Natural killer cell (primary cell): Measurements from ENCODE around the gene KYNU. TPM values are rescaled to one million over a fixed set of nuclear protein-coding genes. Genes with fewer than 3 reads are reported as not detected.
"Not testable (repeated sequence)": the region's sequence is repeated elsewhere in the genome, so short reads cannot be mapped to it uniquely, and the experiment has no call there.

Experiments used
- ATAC-seq, 3 donors: fragments of 150-1000 bp in 2 of 3; fragments of 200-7000 bp in 1 of 3; cut with Tn5 transposase; 1 replicate in 1 of 3; 2 replicates in 2 of 3; pipeline ENCODE4 v1.10.0; 2021; ENCODE audit warnings: mild to moderate bottlenecking in 2 of 3, moderate library complexity in 2 of 3
- DNase-seq, 2 donors: peaks; one replicate each; pipeline versions ENCODE4 v3.0.0 to v3.0.0-alpha.2; 2013 to 2021; ENCODE audit warnings: mixed read lengths in 1 of 2
- H3K27ac ChIP-seq: one replicate; pipeline ENCODE4 v1.5.1; 2013; ENCODE audit warnings: mild to moderate bottlenecking, low read length
- H3K27me3 ChIP-seq: one replicate; pipeline ENCODE4 v1.6.1; 2013; ENCODE audit warnings: low read length; ENCODE audit not compliant: control insufficient read depth, insufficient read depth
- H3K36me3 ChIP-seq: one replicate; pipeline ENCODE4 v1.6.1; 2013; ENCODE audit warnings: low read length; ENCODE audit not compliant: control insufficient read depth, insufficient read depth
- H3K4me1 ChIP-seq: one replicate; pipeline ENCODE4 v1.6.1; 2013; ENCODE audit warnings: low read length; ENCODE audit not compliant: control insufficient read depth, insufficient read depth
- H3K4me3 ChIP-seq: one replicate; pipeline ENCODE4 v1.5.1; 2013; ENCODE audit warnings: low read length
- H3K9me3 ChIP-seq: one replicate; pipeline ENCODE4 v1.6.1; 2013; ENCODE audit warnings: low read length; ENCODE audit not compliant: control insufficient read depth, insufficient read depth
- H3K27ac Mint-ChIP-seq, 2 donors: one replicate each; pipeline ENCODE4 v1.8.0; 2022; ENCODE audit warnings: mild to moderate bottlenecking in 2 of 2, mixed read lengths in 2 of 2, moderate library complexity in 1 of 2
- H3K27me3 Mint-ChIP-seq, 2 donors: one replicate each; pipeline ENCODE4 v1.8.0; 2022; ENCODE audit warnings: low read depth in 2 of 2, mixed read lengths in 2 of 2
- H3K36me3 Mint-ChIP-seq: one replicate; pipeline ENCODE4 v1.8.0; 2022; ENCODE audit warnings: mixed read lengths
- H3K4me1 Mint-ChIP-seq, 2 donors: one replicate each; pipeline ENCODE4 v1.8.0; 2022; ENCODE audit warnings: mixed read lengths in 2 of 2
- H3K4me3 Mint-ChIP-seq: one replicate; pipeline ENCODE4 v1.8.0; 2022; ENCODE audit warnings: mild to moderate bottlenecking, moderate library complexity, mixed read lengths
- H3K9me3 Mint-ChIP-seq, 2 donors: one replicate each; pipeline ENCODE4 v1.8.0; 2022; ENCODE audit warnings: mixed read lengths in 2 of 2
- WGBS: methylation state at CpG from one replicate; pipeline ENCODE4 v1.1.7; 2013; ENCODE audit warnings: missing lambda C conversion rate; ENCODE audit not compliant: insufficient coverage; 5-methylcytosine and 5-hydroxymethylcytosine counted together
- intact Hi-C: fragments of 100-400 bp; cut with micrococcal nuclease; formaldehyde crosslinking; loops from one replicate; pipeline ENCODE4 v1.14.2; 2022
- total RNA-seq, 4 donors: library from RNA; stranded (reverse); fragments of 120-200 nt in 1 of 4; gene quantifications; one replicate each; pipeline versions ENCODE4 v1.2.3 to v1.2.4, GENCODE V29; 2013 to 2022
- TF ChIP-seq, protein P1 (sequence below): fragments of 200-600 bp; IDR thresholded peaks from one replicate; pipeline ENCODE4 v1.8.0; 2022; ENCODE audit warnings: antibody characterized with exemption

KYNU gene
- total RNA-seq, 3 donors from 2014 or later (not counting 1 experiment from before 2014, with no cell fraction given) = 0.82 to 3.6 (median 3.3) TPM

DNA sequence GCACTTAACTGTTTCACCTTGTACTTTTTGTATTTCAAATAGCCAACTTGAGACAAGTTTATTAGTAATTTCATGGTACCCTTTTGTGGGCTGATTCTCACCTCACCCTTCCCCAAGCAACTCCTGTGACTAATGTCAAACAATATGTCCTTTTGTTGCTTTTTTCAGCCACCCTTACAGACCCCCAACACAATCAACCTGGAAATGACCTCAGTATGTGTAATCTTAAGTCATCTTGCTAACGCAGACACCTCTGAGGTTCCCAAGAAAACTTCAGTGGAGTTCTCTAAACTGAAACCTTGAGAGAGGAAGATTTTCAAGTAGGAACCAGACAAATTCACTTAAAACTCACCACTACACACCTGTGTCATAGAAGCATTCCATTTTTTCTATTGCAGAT, 69.5 kb downstream of the KYNU start:
- Mint-ChIP-seq H3K36me3 (no peaks in the 10 kb centered on the region), H3K9me3 (peaks cover 0 to 2% of the 10 kb centered on the region in 2 donors), H3K27me3 (peaks cover 0 to 2% of the 10 kb centered on the region in 2 donors), H3K27ac (no peak overlapping the region), H3K4me3 (no peak overlapping the region), H3K4me1 (no peaks in the 10 kb centered on the region)
- Histone ChIP-seq H3K27me3 (no peaks in the 10 kb centered on the region), H3K9me3 (no peaks in the 10 kb centered on the region), H3K36me3 (no peaks in the 10 kb centered on the region), H3K27ac (no peak overlapping the region), H3K4me1 (no peaks in the 10 kb centered on the region), H3K4me3 (no peak overlapping the region)
- TF ChIP-seq, protein P1, sequence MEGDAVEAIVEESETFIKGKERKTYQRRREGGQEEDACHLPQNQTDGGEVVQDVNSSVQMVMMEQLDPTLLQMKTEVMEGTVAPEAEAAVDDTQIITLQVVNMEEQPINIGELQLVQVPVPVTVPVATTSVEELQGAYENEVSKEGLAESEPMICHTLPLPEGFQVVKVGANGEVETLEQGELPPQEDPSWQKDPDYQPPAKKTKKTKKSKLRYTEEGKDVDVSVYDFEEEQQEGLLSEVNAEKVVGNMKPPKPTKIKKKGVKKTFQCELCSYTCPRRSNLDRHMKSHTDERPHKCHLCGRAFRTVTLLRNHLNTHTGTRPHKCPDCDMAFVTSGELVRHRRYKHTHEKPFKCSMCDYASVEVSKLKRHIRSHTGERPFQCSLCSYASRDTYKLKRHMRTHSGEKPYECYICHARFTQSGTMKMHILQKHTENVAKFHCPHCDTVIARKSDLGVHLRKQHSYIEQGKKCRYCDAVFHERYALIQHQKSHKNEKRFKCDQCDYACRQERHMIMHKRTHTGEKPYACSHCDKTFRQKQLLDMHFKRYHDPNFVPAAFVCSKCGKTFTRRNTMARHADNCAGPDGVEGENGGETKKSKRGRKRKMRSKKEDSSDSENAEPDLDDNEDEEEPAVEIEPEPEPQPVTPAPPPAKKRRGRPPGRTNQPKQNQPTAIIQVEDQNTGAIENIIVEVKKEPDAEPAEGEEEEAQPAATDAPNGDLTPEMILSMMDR = no peak
- ATAC-seq (no peak), DNase-seq (no peak)
- intact Hi-C loops = no loop called here
- WGBS = no CpG with 5 or more reads among the region's 1 CpG

- H3K36me3 Mint-ChIP-seq, H3K9me3 Mint-ChIP-seq, ATAC-seq, H3K4me1 Mint-ChIP-seq, H3K27me3 ChIP-seq, H3K9me3 ChIP-seq, H3K27ac ChIP-seq, H3K4me1 ChIP-seq, DNase-seq, H3K4me3 ChIP-seq, H3K27ac Mint-ChIP-seq, H3K27me3 Mint-ChIP-seq, intact Hi-C loops, H3K4me3 Mint-ChIP-seq, H3K36me3 ChIP-seq: not testable (repeated sequence)
- 87% methylated on average over 2 of the region's 2 CpGs for WGBS
These were observed 71.3 kb downstream of the KYNU start for GRCh38 chr2:142948723-142949122.

DNA sequence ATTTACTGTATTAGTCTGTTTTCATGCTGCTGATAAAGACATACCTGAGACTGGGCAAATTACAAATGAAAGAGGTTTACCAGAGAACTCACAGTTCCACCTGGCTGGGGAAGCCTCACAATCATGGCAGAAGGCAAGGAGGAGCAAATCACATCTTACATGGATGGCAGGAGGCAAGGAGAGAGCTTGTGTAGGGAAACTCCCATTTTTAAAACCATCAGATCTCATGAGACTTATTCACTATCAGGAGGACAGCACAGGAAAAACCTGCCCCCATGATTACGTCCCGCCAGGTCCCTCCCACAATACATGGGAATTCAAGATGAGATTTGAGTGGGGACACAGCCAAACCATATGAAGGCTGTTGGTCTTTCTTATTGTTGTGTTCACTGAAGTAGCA, 72.9 kb downstream of the KYNU start:
- intact Hi-C loops, H3K36me3 ChIP-seq, H3K36me3 Mint-ChIP-seq, H3K4me1 ChIP-seq, H3K27ac ChIP-seq, H3K27me3 ChIP-seq, H3K4me1 Mint-ChIP-seq, H3K4me3 ChIP-seq, H3K27ac Mint-ChIP-seq, ATAC-seq, H3K4me3 Mint-ChIP-seq, H3K27me3 Mint-ChIP-seq, DNase-seq, H3K9me3 ChIP-seq, H3K9me3 Mint-ChIP-seq: not testable (repeated sequence)
- WGBS = 100% methylated on average over 2 of the region's 2 CpGs

- no peaks in the 10 kb centered on the region for H3K9me3 ChIP-seq
- H3K4me1 Mint-ChIP-seq = no peaks in the 10 kb centered on the region
- no peak overlapping the region for H3K4me3 Mint-ChIP-seq
- H3K27me3 ChIP-seq = peaks cover 2% of the 10 kb centered on the region
- no peak overlapping the region for H3K4me3 ChIP-seq
- intact Hi-C loops = no loop called here
- DNase-seq = no peak
- H3K36me3 Mint-ChIP-seq = no peaks in the 10 kb centered on the region
- H3K27ac ChIP-seq = no peak overlapping the region
- peaks cover 0 to 2% of the 10 kb centered on the region in 2 donors for H3K9me3 Mint-ChIP-seq
- TF ChIP-seq, protein P1 = no peak
- no peaks in the 10 kb centered on the region for H3K4me1 ChIP-seq
- no peak overlapping the region for H3K27ac Mint-ChIP-seq
- H3K27me3 Mint-ChIP-seq = peaks cover 0 to 2% of the 10 kb centered on the region in 2 donors
- no peak for ATAC-seq
- no peaks in the 10 kb centered on the region for H3K36me3 ChIP-seq
These were observed 73.9 kb downstream of the KYNU start for GRCh38 chr2:142951190-142952007.
